Spleen (tissue), 7 donors: ENCODE measurements around the gene NUBP2.

Source experiments
- CTCF ChIP-seq, 11 experiments: fragments of 200-600 bp in 7 of 11; fragments of 450-650 bp in 4 of 11; sonication (generic) in 4 of 11; IDR thresholded peaks in 8 of 11; conservative IDR thresholded peaks in 3 of 11; 1 replicate in 7 of 11; 2 replicates in 4 of 11; pipeline versions ENCODE4 v1.4.0 to v1.8.0; 2016 to 2021; ENCODE audit warnings: antibody characterized with exemption in 11 of 11, inconsistent platforms in 4 of 11, mild to moderate bottlenecking in 1 of 11
- POLR2A ChIP-seq, 3 donors: fragments of 450-650 bp; IDR thresholded peaks; one replicate each; pipeline ENCODE4 v1.5.1; 2017; ENCODE audit warnings: antibody characterized with exemption in 3 of 3, mild to moderate bottlenecking in 1 of 3
- POLR2AphosphoS5 ChIP-seq, 3 donors: sonication (generic); formaldehyde crosslinking; IDR thresholded peaks; one replicate each; pipeline ENCODE4 v1.5.1; 2017; ENCODE audit warnings: antibody characterized with exemption in 3 of 3
- donor health status: DM: no; HTN: no; CAD: no; lungs with moderate emphysema.
- donor health status: DM: no; HTN: no; CAD: no.
- donor health status: DM: no; HTN: no; CAD: no.

GRCh38 chr16:1791943-1792812 is 9.4 kb downstream of the NUBP2 start:
- TF ChIP-seq CTCF (IDR thresholded peaks at IDR 0.05 in 8 of 11, conservative IDR thresholded peaks at IDR 0.05 in 3 of 11) = no peak
- TF ChIP-seq POLR2A (IDR thresholded peaks at IDR 0.05) = no peak
- TF ChIP-seq POLR2AphosphoS5 (IDR thresholded peaks at IDR 0.05) = no peak
